ENCODE measurements around the gene NFYC.

DNA sequence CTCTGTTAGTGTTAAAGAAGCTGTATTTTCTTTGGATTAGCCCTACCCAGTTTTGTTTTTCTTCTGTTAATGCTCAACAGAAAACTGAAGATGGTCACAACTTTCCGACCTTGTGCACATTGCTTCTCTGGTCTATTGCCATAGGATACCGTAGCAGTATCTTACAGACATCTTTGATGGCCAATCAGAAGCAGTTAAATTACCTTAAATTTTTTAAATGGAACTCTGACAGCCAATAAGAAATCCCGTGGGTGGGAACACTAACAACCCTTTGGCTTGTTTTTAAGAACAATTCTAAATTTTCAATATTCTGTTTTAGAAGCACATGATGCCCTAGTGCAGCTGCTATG lies 17.2 kb downstream of the NFYC start:
- TF ChIP-seq, protein P1, sequence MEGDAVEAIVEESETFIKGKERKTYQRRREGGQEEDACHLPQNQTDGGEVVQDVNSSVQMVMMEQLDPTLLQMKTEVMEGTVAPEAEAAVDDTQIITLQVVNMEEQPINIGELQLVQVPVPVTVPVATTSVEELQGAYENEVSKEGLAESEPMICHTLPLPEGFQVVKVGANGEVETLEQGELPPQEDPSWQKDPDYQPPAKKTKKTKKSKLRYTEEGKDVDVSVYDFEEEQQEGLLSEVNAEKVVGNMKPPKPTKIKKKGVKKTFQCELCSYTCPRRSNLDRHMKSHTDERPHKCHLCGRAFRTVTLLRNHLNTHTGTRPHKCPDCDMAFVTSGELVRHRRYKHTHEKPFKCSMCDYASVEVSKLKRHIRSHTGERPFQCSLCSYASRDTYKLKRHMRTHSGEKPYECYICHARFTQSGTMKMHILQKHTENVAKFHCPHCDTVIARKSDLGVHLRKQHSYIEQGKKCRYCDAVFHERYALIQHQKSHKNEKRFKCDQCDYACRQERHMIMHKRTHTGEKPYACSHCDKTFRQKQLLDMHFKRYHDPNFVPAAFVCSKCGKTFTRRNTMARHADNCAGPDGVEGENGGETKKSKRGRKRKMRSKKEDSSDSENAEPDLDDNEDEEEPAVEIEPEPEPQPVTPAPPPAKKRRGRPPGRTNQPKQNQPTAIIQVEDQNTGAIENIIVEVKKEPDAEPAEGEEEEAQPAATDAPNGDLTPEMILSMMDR (conservative IDR thresholded peaks at IDR 0.05; ENCODE audit: low read depth, low read length): no peak
- no peak for TF ChIP-seq EZH2 (IDR thresholded peaks at IDR 0.05; ENCODE audit: borderline replicate concordance, low read depth, low read length, poor library complexity, severe bottlenecking)
